Spinal cord (tissue), 10 donors: ENCODE results near the gene NACC1. TPM values are rescaled to one million over a fixed set of nuclear protein-coding genes. Genes with fewer than 3 reads are reported as not detected.
A peak's percentile ranks its signal among the peaks of the same experiment; 100 is the strongest.

Experiments used
- DNase-seq, 6 donors: peaks; one replicate each; pipeline versions ENCODE4 v3.0.0 to v3.0.0-alpha.2; 2013 to 2015; ENCODE audit warnings: low spot score in 6 of 6, low read depth in 4 of 6
- H3K27ac ChIP-seq: one replicate; pipeline ENCODE4 v1.5.1; 2013; ENCODE audit warnings: low read depth, low read length, control low read depth
- H3K27me3 ChIP-seq: one replicate; pipeline ENCODE4 v1.6.1; 2013; ENCODE audit warnings: low read length; ENCODE audit not compliant: control insufficient read depth, insufficient read depth
- H3K36me3 ChIP-seq: one replicate; pipeline ENCODE4 v1.6.1; 2013; ENCODE audit warnings: low read length; ENCODE audit not compliant: control insufficient read depth, insufficient read depth
- H3K4me1 ChIP-seq: one replicate; pipeline ENCODE4 v1.6.1; 2013; ENCODE audit warnings: low read length; ENCODE audit not compliant: control insufficient read depth, insufficient read depth
- H3K4me3 ChIP-seq: one replicate; pipeline ENCODE4 v1.5.1; 2013; ENCODE audit warnings: low read depth, low read length, control low read depth
- H3K9me3 ChIP-seq: one replicate; pipeline ENCODE4 v1.6.1; 2013; ENCODE audit warnings: low read length; ENCODE audit not compliant: control insufficient read depth, insufficient read depth
- WGBS: methylation state at CpG from one replicate; pipeline ENCODE4 v1.1.5; 2013; ENCODE audit warnings: missing lambda C conversion rate; ENCODE audit not compliant: insufficient coverage; 5-methylcytosine and 5-hydroxymethylcytosine counted together
- polyA plus RNA-seq, 2 donors: library from polyadenylated mRNA; unstranded; fragments of 120-200 nt; gene quantifications; one replicate each; pipeline ENCODE4 v1.2.1, GENCODE V29; 2013; ENCODE audit not compliant: insufficient read length in 2 of 2
- total RNA-seq, 2 donors: library from RNA; depleted of rRNA in 1 of 2; stranded (reverse); fragments of 120-200 nt in 1 of 2; fragments of >200 nt in 1 of 2; gene quantifications; one replicate each; pipeline versions ENCODE4 v1.2.3 to v1.2.4, GENCODE V29; 2013 to 2014
- donor health status: healthy.

The NACC1 gene
- total and polyA plus RNA-seq, 4 donors = 13.3 to 45.7 (median 34.0) TPM

- WGBS = 17% methylated on average over 30 of the region's 58 CpGs
- Histone ChIP-seq H3K27ac (peak overlapping the region; percentile 57), H3K36me3 (peaks cover 60% of the 10 kb centered on the region), H3K4me3 (no peak overlapping the region), H3K27me3 (peaks cover 53% of the 10 kb centered on the region), H3K4me1 (peaks cover 86% of the 10 kb centered on the region), H3K9me3 (no peaks in the 10 kb centered on the region)
- peak in 2 of 6 donors; percentile 76 to 91 for DNase-seq
Measured at GRCh38 chr19:13098277-13099072, 19.6 kb upstream of the NACC1 start.

GRCh38 chr19:13099073-13099999 lies 18.7 kb upstream of the NACC1 start:
- DNase-seq = peak in 2 of 6 donors; percentile 69 to 73
- peak overlapping the region; percentile 5 for H3K4me3 ChIP-seq
- no peaks in the 10 kb centered on the region for H3K9me3 ChIP-seq
- peaks cover 53% of the 10 kb centered on the region for H3K27me3 ChIP-seq
- peaks cover 59% of the 10 kb centered on the region for H3K36me3 ChIP-seq
- peak overlapping the region; percentile 63 for H3K27ac ChIP-seq
- 25% methylated on average over 75 of the region's 77 CpGs for WGBS
- H3K4me1 ChIP-seq = peaks cover 85% of the 10 kb centered on the region

GRCh38 chr19:13100031-13100588 lies 18.0 kb upstream of the NACC1 start:
- H3K27me3 ChIP-seq = peaks cover 51% of the 10 kb centered on the region
- DNase-seq = no peak
- 68% methylated on average over 11 of the region's 12 CpGs for WGBS
- H3K9me3 ChIP-seq = no peaks in the 10 kb centered on the region
- H3K4me1 ChIP-seq = peaks cover 85% of the 10 kb centered on the region
- H3K36me3 ChIP-seq = peaks cover 60% of the 10 kb centered on the region
- peak overlapping the region; percentile 5 for H3K4me3 ChIP-seq
- peak overlapping the region; percentile 63 for H3K27ac ChIP-seq

- no peaks in the 10 kb centered on the region for H3K9me3 ChIP-seq
- peak overlapping the region; percentile 12 for H3K4me3 ChIP-seq
- WGBS = 64% methylated on average over 15 of the region's 18 CpGs
- no peak overlapping the region for H3K27ac ChIP-seq
- no peak for DNase-seq
- H3K36me3 ChIP-seq = peaks cover 58% of the 10 kb centered on the region
- H3K27me3 ChIP-seq = peaks cover 44% of the 10 kb centered on the region
- peaks cover 77% of the 10 kb centered on the region for H3K4me1 ChIP-seq
Measured at GRCh38 chr19:13100841-13101589, 17.0 kb upstream of the NACC1 start.

GRCh38 chr19:13101590-13102415 lies 16.3 kb upstream of the NACC1 start:
- Histone ChIP-seq H3K36me3 (peaks cover 57% of the 10 kb centered on the region), H3K27ac (peak overlapping the region; percentile 33), H3K27me3 (peaks cover 37% of the 10 kb centered on the region), H3K9me3 (no peaks in the 10 kb centered on the region), H3K4me3 (peak overlapping the region; percentile 26), H3K4me1 (peaks cover 71% of the 10 kb centered on the region)
- 81% methylated on average over 6 of the region's 7 CpGs for WGBS
- DNase-seq = no peak

GRCh38 chr19:13102416-13102665 lies 15.7 kb upstream of the NACC1 start:
- Histone ChIP-seq H3K9me3 (no peaks in the 10 kb centered on the region), H3K4me3 (peak overlapping the region; percentile 26), H3K4me1 (peaks cover 68% of the 10 kb centered on the region), H3K36me3 (peaks cover 62% of the 10 kb centered on the region), H3K27me3 (peaks cover 34% of the 10 kb centered on the region), H3K27ac (peak overlapping the region; percentile 33)
- 33% methylated on average over 7 of the region's 7 CpGs for WGBS
- no peak for DNase-seq

- no peaks in the 10 kb centered on the region for H3K9me3 ChIP-seq
- peaks cover 28% of the 10 kb centered on the region for H3K27me3 ChIP-seq
- H3K4me1 ChIP-seq = peaks cover 62% of the 10 kb centered on the region
- DNase-seq = peak in 1 of 6 donors; percentile 57
- 14% methylated on average over 42 of the region's 47 CpGs for WGBS
- H3K36me3 ChIP-seq = peaks cover 66% of the 10 kb centered on the region
- peak within 1 kb of the TSS; percentile 40 for H3K27ac ChIP-seq
- H3K4me3 ChIP-seq = peak within 1 kb of the TSS; percentile 26
Measured at GRCh38 chr19:13102666-13103580, 15.1 kb upstream of the NACC1 start, which contains the start of gene LYL1. Gene LYL1 (minus strand): TSS chr19:13102858. CDS start chr19:13101171, 1,687 bp downstream.
